Parathyroid adenoma (tissue), 2 donors: ENCODE measurements around the gene LAMA4.

Experiments
- H2AFZ ChIP-seq: fragments of 300-600 bp; sonication (generic); one replicate; pipeline ENCODE4 v1.7.0; 2017; ENCODE audit warnings: antibody characterized with exemption, mild to moderate bottlenecking
- H3K27ac ChIP-seq: fragments of 300-600 bp; sonication (generic); one replicate; pipeline ENCODE4 v1.7.0; 2017
- H3K27me3 ChIP-seq: fragments of 300-600 bp; sonication (generic); one replicate; pipeline ENCODE4 v1.7.0; 2017; ENCODE audit warnings: low read length; ENCODE audit not compliant: control insufficient read depth, insufficient read depth
- H3K36me3 ChIP-seq: fragments of 300-600 bp; sonication (generic); one replicate; pipeline ENCODE4 v1.7.0; 2017; ENCODE audit warnings: low read length; ENCODE audit not compliant: control insufficient read depth, insufficient read depth
- H3K4me1 ChIP-seq: fragments of 300-600 bp; sonication (generic); one replicate; pipeline ENCODE4 v1.7.0; 2017; ENCODE audit warnings: control low read depth
- H3K4me2 ChIP-seq: fragments of 300-600 bp; sonication (generic); one replicate; pipeline ENCODE4 v1.7.0; 2017; ENCODE audit warnings: low read length
- H3K4me3 ChIP-seq: fragments of 300-600 bp; sonication (generic); one replicate; pipeline ENCODE4 v1.7.0; 2017; ENCODE audit warnings: low read depth, low read length
- H3K79me2 ChIP-seq: fragments of 300-600 bp; sonication (generic); one replicate; pipeline ENCODE4 v1.7.0; 2017; ENCODE audit warnings: control low read depth
- H3K9ac ChIP-seq: fragments of 300-600 bp; sonication (generic); one replicate; pipeline ENCODE4 v1.7.0; 2017; ENCODE audit warnings: mild to moderate bottlenecking
- H3K9me3 ChIP-seq: fragments of 300-600 bp; sonication (generic); one replicate; pipeline ENCODE4 v1.7.0; 2017; ENCODE audit warnings: low read length; ENCODE audit not compliant: control insufficient read depth
- CTCF ChIP-seq: fragments of 300-600 bp; sonication (generic); IDR thresholded peaks from one replicate; pipeline ENCODE4 v1.7.0; 2017; ENCODE audit warnings: antibody characterized with exemption, mild to moderate bottlenecking
- donor health status: primary hyperparathyroidism.

LAMA4 gene

GRCh38 chr6:112065426-112065986, 188.9 kb downstream of the LAMA4 start:
- Histone ChIP-seq H3K27me3 (no peaks in the 10 kb centered on the region), H3K79me2 (no peaks in the 10 kb centered on the region), H3K4me1 (peaks cover 10% of the 10 kb centered on the region), H2AFZ (peak overlapping the region; percentile 12), H3K4me2 (no peak overlapping the region), H3K4me3 (no peak overlapping the region), H3K9me3 (no peaks in the 10 kb centered on the region), H3K36me3 (no peaks in the 10 kb centered on the region), H3K27ac (no peak overlapping the region), H3K9ac (no peak overlapping the region)
- TF ChIP-seq CTCF: no peak

- H3K4me1 ChIP-seq: peaks cover 10% of the 10 kb centered on the region
- no peaks in the 10 kb centered on the region for H3K36me3 ChIP-seq
- H3K4me2 ChIP-seq: no peak overlapping the region
- TF ChIP-seq CTCF: no peak
- no peaks in the 10 kb centered on the region for H3K27me3 ChIP-seq
- no peak overlapping the region for H2AFZ ChIP-seq
- no peak overlapping the region for H3K9ac ChIP-seq
- H3K79me2 ChIP-seq: no peaks in the 10 kb centered on the region
- no peaks in the 10 kb centered on the region for H3K9me3 ChIP-seq
- no peak overlapping the region for H3K27ac ChIP-seq
- no peak overlapping the region for H3K4me3 ChIP-seq
Observed at GRCh38 chr6:112062966-112063365, 191.4 kb downstream of the LAMA4 start.

GRCh38 chr6:112061605-112062004, 192.8 kb downstream of the LAMA4 start:
- Histone ChIP-seq H3K4me3 (no peak overlapping the region), H3K9me3 (no peaks in the 10 kb centered on the region), H3K4me2 (no peak overlapping the region), H3K27me3 (no peaks in the 10 kb centered on the region), H3K27ac (no peak overlapping the region), H3K4me1 (peaks cover 10% of the 10 kb centered on the region), H3K9ac (no peak overlapping the region), H2AFZ (no peak overlapping the region), H3K36me3 (no peaks in the 10 kb centered on the region), H3K79me2 (no peaks in the 10 kb centered on the region)
- TF ChIP-seq CTCF: no peak
